Measurements from ENCODE around the gene SPDYC. TPM values are rescaled to one million over a fixed set of nuclear protein-coding genes. Genes with fewer than 3 reads are reported as not detected.

The SPDYC gene
- total and polyA plus RNA-seq, 2 of the 13 experiments (the other 11 are each of a cell fraction or from before 2014, with no cell fraction given), result 0.15 to 0.33 TPM

- TF ChIP-seq NR3C1 (CRISPR knock-in tag; IDR thresholded peaks at IDR 0.05) (no peak), ZNF746 (CRISPR knock-in tag; IDR thresholded peaks at IDR 0.05) (peak; percentile 76), ZNF335 (CRISPR knock-in tag; IDR thresholded peaks at IDR 0.05) (no peak; the same call in 1 of the 2 replicates), ZNF468 (CRISPR knock-in tag; IDR thresholded peaks at IDR 0.05) (no peak), DPF2 (CRISPR knock-in tag; IDR thresholded peaks at IDR 0.05; ENCODE audit: borderline replicate concordance, low read depth) (no peak), ZNF619 (CRISPR knock-in tag; IDR thresholded peaks at IDR 0.05) (peak; percentile 44; the same call in 1 of the 2 replicates), TCF7L2 (IDR thresholded peaks at IDR 0.05; ENCODE audit: low read depth, low read length) (no peak), GATAD2A (CRISPR knock-in tag; IDR thresholded peaks at IDR 0.05) (peak; percentile 59), HNRNPK (IDR thresholded peaks at IDR 0.05; ENCODE audit: low read depth, low read length, poor library complexity, severe bottlenecking) (peak; percentile 62), HNRNPH1 (optimal IDR thresholded peaks at IDR 0.05; ENCODE audit: low read depth, low read length) (no peak), KDM5A (IDR thresholded peaks at IDR 0.05; ENCODE audit: borderline replicate concordance, low read length) (peak; percentile 58), ZMYM4 (CRISPR knock-in tag; IDR thresholded peaks at IDR 0.05) (0 out of 2 replicates have a peak, but pooled peaks have one; percentile 21), ZNF557 (CRISPR knock-in tag; IDR thresholded peaks at IDR 0.05) (no peak), ZNF598 (CRISPR knock-in tag; IDR thresholded peaks at IDR 0.05; ENCODE audit: borderline replicate concordance) (peak; percentile 61; the same call in 1 of the 2 replicates), MEF2D (CRISPR knock-in tag; IDR thresholded peaks at IDR 0.05) (peak; percentile 25; the same call in 1 of the 2 replicates), CEBPG (CRISPR knock-in tag; IDR thresholded peaks at IDR 0.05) (peak; percentile 30; the same call in 1 of the 2 replicates), BORCS8-MEF2B (CRISPR knock-in tag; IDR thresholded peaks at IDR 0.05) (no peak), BRF2 (CRISPR knock-in tag; IDR thresholded peaks at IDR 0.05) (0 out of 2 replicates have a peak, but pooled peaks have one; percentile 34), XBP1 (CRISPR knock-in tag; IDR thresholded peaks at IDR 0.05) (no peak), ZBTB7A (CRISPR knock-in tag; IDR thresholded peaks at IDR 0.05) (peak; percentile 84; the same call in 1 of the 2 replicates), PLSCR1 (CRISPR knock-in tag; IDR thresholded peaks at IDR 0.05; ENCODE audit: borderline replicate concordance) (no peak), XRCC5 (optimal IDR thresholded peaks at IDR 0.05; ENCODE audit: low read length) (peak; percentile 66), ZNF207 (IDR thresholded peaks at IDR 0.05; ENCODE audit: borderline replicate concordance) (no peak), PATZ1 (CRISPR knock-in tag; IDR thresholded peaks at IDR 0.05) (peak; percentile 87), MXI1 (IDR thresholded peaks at IDR 0.05; ENCODE audit: borderline replicate concordance, low read depth, low read length) (peak; percentile 11; the same call in 1 of the 3 replicates), PHF21A (CRISPR knock-in tag; IDR thresholded peaks at IDR 0.05) (peak; percentile 71), HMGA1 (CRISPR knock-in tag; conservative IDR thresholded peaks at IDR 0.05) (no peak)
These were observed 11.0 kb downstream of the SPDYC start (continued) for GRCh38 chr11:65180877-65181568.

All from HepG2 (cell line).